B cell (primary cell): ENCODE data around the gene MGARP. TPM values are rescaled to one million over a fixed set of nuclear protein-coding genes. Genes with fewer than 3 reads are reported as not detected.

Experiments used
- ATAC-seq: fragments of 200-7000 bp; cut with Tn5 transposase; one replicate; pipeline ENCODE4 v1.10.0; 2021; ENCODE audit warnings: low read depth, mild to moderate bottlenecking, moderate number of reproducible peaks, moderate library complexity
- CTCF ChIA-PET: fragments of 350-600 bp; sonication (Branson Sonifier 250); formaldehyde crosslinking; loops from one replicate; lab custom pipeline; 2021; ENCODE audit warnings: antibody characterized with exemption, inconsistent platforms; lab: Charles Lee
- POLR2A ChIA-PET: fragments of 350-600 bp; sonication (Branson Sonifier 250); formaldehyde crosslinking; loops from one replicate; lab custom pipeline; 2021; ENCODE audit warnings: antibody characterized with exemption; lab: Charles Lee
- DNase-seq: peaks from one replicate; pipeline ENCODE4 v3.0.0; 2013
- H2AFZ ChIP-seq: 2 replicates; pipeline ENCODE4 v1.6.1; 2012; ENCODE audit warnings: mild to moderate bottlenecking, low read depth, low read length; ENCODE audit not compliant: insufficient read depth, poor library complexity, severe bottlenecking
- H3K27ac ChIP-seq, 2 donors: 1 replicate in 1 of 2; 2 replicates in 1 of 2; pipeline ENCODE4 v1.5.1; 2012 to 2013; ENCODE audit warnings: low read length in 2 of 2, mild to moderate bottlenecking in 2 of 2, moderate library complexity in 1 of 2
- H3K27me3 ChIP-seq, 4 experiments: fragments of 200-600 bp in 1 of 4; sonication (generic) in 1 of 4; replicated peaks in 1 of 4; 1 replicate in 2 of 4; 2 replicates in 2 of 4; pipeline versions ENCODE4 v1.6.1 to v1.7.0; 2013 to 2016; ENCODE audit warnings: low read length in 3 of 4, mild to moderate bottlenecking in 2 of 4, mixed read lengths in 1 of 4, moderate library complexity in 1 of 4; ENCODE audit not compliant: insufficient read depth in 4 of 4, control insufficient read depth in 3 of 4; ENCODE audit errors: control extremely low read depth in 1 of 4
- H3K36me3 ChIP-seq, 2 experiments: replicated peaks in 1 of 2; 1 replicate in 1 of 2; 2 replicates in 1 of 2; pipeline versions ENCODE4 v1.6.1 to v1.7.1; 2013; ENCODE audit warnings: low read length in 1 of 2; ENCODE audit not compliant: insufficient read depth in 2 of 2, control insufficient read depth in 1 of 2; ENCODE audit errors: control extremely low read depth in 1 of 2, extremely low read depth in 1 of 2
- H3K4me1 ChIP-seq, 2 donors: fragments of 200-600 bp in 1 of 2; sonication (generic) in 1 of 2; 1 replicate in 1 of 2; 2 replicates in 1 of 2; pipeline versions ENCODE4 v1.5.1 to v1.6.1; 2013 to 2017; ENCODE audit warnings: low read length in 2 of 2; ENCODE audit not compliant: control insufficient read depth in 2 of 2, insufficient read depth in 2 of 2
- H3K4me2 ChIP-seq: replicated peaks from 2 replicates; pipeline ENCODE3; 2012; ENCODE audit warnings: mild to moderate bottlenecking, low read depth, low read length; ENCODE audit not compliant: poor library complexity, severe bottlenecking
- H3K4me3 ChIP-seq, 5 experiments: fragments of 200-600 bp in 1 of 5; sonication (generic) in 1 of 5; 1 replicate in 3 of 5; 2 replicates in 2 of 5; pipeline versions ENCODE4 v1.5.1 to v1.7.0; 2011 to 2016; ENCODE audit warnings: low read length in 4 of 5, mild to moderate bottlenecking in 4 of 5, low read depth in 2 of 5, control low read depth in 1 of 5, moderate library complexity in 1 of 5; ENCODE audit not compliant: insufficient read depth in 1 of 5; ENCODE audit errors: control extremely low read depth in 1 of 5, extremely low read depth in 1 of 5
- H3K79me2 ChIP-seq: fragments of 200-600 bp; sonication (generic); one replicate; pipeline ENCODE4 v1.6.0; 2016; ENCODE audit warnings: low read length; ENCODE audit not compliant: control insufficient read depth, insufficient read depth
- H3K9ac ChIP-seq: fragments of 200-600 bp; sonication (generic); 2 replicates; pipeline ENCODE4 v1.6.1; 2017; ENCODE audit warnings: mild to moderate bottlenecking, low read length, moderate library complexity
- H3K9me3 ChIP-seq, 3 donors: one replicate each; pipeline versions ENCODE4 v1.6.1 to v1.7.1; 2013; ENCODE audit warnings: low read length in 2 of 3; ENCODE audit not compliant: control insufficient read depth in 2 of 3, insufficient read depth in 1 of 3; ENCODE audit errors: control extremely low read depth in 1 of 3
- H4K20me1 ChIP-seq: 2 replicates; pipeline ENCODE4 v1.6.0; 2012; ENCODE audit warnings: mild to moderate bottlenecking, low read length; ENCODE audit not compliant: insufficient read depth, control insufficient read depth, poor library complexity, severe bottlenecking
- H3K27ac Mint-ChIP-seq: one replicate; pipeline ENCODE4 v1.8.0; 2021; ENCODE audit warnings: mixed read lengths
- H3K27me3 Mint-ChIP-seq: one replicate; pipeline ENCODE4 v1.8.0; 2021; ENCODE audit warnings: mixed read lengths
- H3K4me1 Mint-ChIP-seq: one replicate; pipeline ENCODE4 v1.8.0; 2021; ENCODE audit warnings: mixed read lengths
- H3K4me3 Mint-ChIP-seq: one replicate; pipeline ENCODE4 v1.8.0; 2021; ENCODE audit warnings: mixed read lengths
- H3K9me3 Mint-ChIP-seq: one replicate; pipeline ENCODE4 v1.8.0; 2022; ENCODE audit warnings: mixed read lengths; ENCODE audit not compliant: insufficient read depth
- EZH2 ChIP-seq: IDR thresholded peaks from 2 replicates; pipeline ENCODE4 v1.6.1; 2012; ENCODE audit warnings: borderline replicate concordance, low read depth, mild to moderate bottlenecking, moderate library complexity, low read length; ENCODE audit not compliant: insufficient read depth, poor library complexity, severe bottlenecking
- WGBS: methylation state at CpG from one replicate; pipeline ENCODE4 v1.1.5; 2013; ENCODE audit warnings: missing lambda C conversion rate; ENCODE audit not compliant: insufficient coverage; 5-methylcytosine and 5-hydroxymethylcytosine counted together
- intact Hi-C: fragments of 100-400 bp; cut with micrococcal nuclease; formaldehyde crosslinking; loops from one replicate; pipeline ENCODE4 v1.10.0; 2022
- polyA plus RNA-seq: library from polyadenylated mRNA; depleted of rRNA; stranded (reverse); fragments of >200 nt; gene quantifications from 2 replicates; pipeline ENCODE4 v1.2.3, GENCODE V29; 2012
- total RNA-seq, 2 donors: library from RNA; stranded (reverse); fragments of 120-200 nt in 1 of 2; gene quantifications; 1 replicate in 1 of 2; 2 replicates in 1 of 2; pipeline versions ENCODE4 v1.2.3 to v1.2.4, GENCODE V29; 2013 to 2022
- TF ChIP-seq, protein P1 (sequence below): fragments of 200-600 bp; IDR thresholded peaks from one replicate; pipeline ENCODE4 v1.8.0; 2022; ENCODE audit warnings: antibody characterized with exemption, mild to moderate bottlenecking

MGARP gene
- total and polyA plus RNA-seq, 2 donors (not counting 1 experiment from before 2014, with no cell fraction given), result 0.28 TPM; not detected in 1

DNA sequence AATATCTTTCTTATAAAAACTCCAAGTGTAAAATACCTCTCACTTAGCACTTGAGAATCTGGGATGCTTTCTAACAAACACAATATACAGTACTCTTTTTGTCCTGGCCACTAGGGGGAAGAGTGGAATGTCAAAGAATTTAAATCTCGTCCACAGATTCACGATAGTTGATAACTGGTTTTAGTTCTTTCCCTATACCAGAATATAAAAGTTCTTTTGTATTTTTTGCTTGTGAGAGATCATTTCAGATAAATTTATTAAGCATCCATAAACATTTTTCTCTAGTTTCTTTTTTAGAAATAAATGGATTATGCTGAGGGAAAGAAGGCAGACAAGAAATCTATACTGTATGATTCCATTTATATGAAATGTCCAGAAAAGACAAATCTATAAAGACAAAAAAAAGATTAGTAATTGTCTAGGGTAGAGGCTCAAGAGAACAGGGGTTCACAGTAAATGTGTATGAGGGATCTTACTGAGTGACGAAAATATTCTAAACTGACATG lies 50.4 kb downstream of the MGARP start:
- Mint-ChIP-seq H3K4me3 (no peak overlapping the region), H3K27ac (no peak overlapping the region), H3K4me1 (peaks cover 1% of the 10 kb centered on the region), H3K9me3 (no peaks in the 10 kb centered on the region), H3K27me3 (no peaks in the 10 kb centered on the region)
- Histone ChIP-seq H4K20me1 (no peaks in the 10 kb centered on the region), H3K4me2 (peak overlapping the region; percentile 20), H3K4me3 (no peak overlapping the region), H2AFZ (peak overlapping the region; percentile 41), H3K9me3 (no peaks in the 10 kb centered on the region), H3K27me3 (no peaks in the 10 kb centered on the region), H3K27ac (no peak overlapping the region), H3K79me2 (no peaks in the 10 kb centered on the region), H3K4me1 (no peaks in the 10 kb centered on the region), H3K9ac (no peak overlapping the region), H3K36me3 (no peaks in the 10 kb centered on the region)
- intact Hi-C loops, result loop anchor here (1.0 to 5.0 kb wide), 5 partner anchors 38 to 212 kb away; partner anchors contain the start of genes ELF2 and NOCT
- no peak for TF ChIP-seq EZH2
- TF ChIP-seq, protein P1, sequence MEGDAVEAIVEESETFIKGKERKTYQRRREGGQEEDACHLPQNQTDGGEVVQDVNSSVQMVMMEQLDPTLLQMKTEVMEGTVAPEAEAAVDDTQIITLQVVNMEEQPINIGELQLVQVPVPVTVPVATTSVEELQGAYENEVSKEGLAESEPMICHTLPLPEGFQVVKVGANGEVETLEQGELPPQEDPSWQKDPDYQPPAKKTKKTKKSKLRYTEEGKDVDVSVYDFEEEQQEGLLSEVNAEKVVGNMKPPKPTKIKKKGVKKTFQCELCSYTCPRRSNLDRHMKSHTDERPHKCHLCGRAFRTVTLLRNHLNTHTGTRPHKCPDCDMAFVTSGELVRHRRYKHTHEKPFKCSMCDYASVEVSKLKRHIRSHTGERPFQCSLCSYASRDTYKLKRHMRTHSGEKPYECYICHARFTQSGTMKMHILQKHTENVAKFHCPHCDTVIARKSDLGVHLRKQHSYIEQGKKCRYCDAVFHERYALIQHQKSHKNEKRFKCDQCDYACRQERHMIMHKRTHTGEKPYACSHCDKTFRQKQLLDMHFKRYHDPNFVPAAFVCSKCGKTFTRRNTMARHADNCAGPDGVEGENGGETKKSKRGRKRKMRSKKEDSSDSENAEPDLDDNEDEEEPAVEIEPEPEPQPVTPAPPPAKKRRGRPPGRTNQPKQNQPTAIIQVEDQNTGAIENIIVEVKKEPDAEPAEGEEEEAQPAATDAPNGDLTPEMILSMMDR, result peak; percentile 81
- WGBS, result no CpG with 5 or more reads among the region's 3 CpGs
- ATAC-seq (peak; percentile 64), DNase-seq (peak; percentile 66)
- CTCF ChIA-PET, result interaction anchor here (0.7 to 3.5 kb wide), 10 partner anchors 10 to 1585 kb away, joined by 3 to 40 read pairs (median 6); partner anchors contain the start of gene ELF2
- POLR2A ChIA-PET, result interaction anchor here (0.6 to 1.2 kb wide), 2 partner anchors 15 to 66 kb away, joined by 4 read pairs; no protein-coding TSS in a partner anchor

- ATAC-seq (peak; percentile 67), DNase-seq (peak; percentile 50)
- Histone ChIP-seq H3K27me3 (no peaks in the 10 kb centered on the region), H3K9me3 (no peaks in the 10 kb centered on the region), H3K4me2 (no peak overlapping the region), H3K9ac (no peak overlapping the region), H3K4me3 (no peak overlapping the region), H3K4me1 (no peaks in the 10 kb centered on the region), H2AFZ (peak overlapping the region; percentile 24), H3K27ac (no peak overlapping the region), H3K79me2 (no peaks in the 10 kb centered on the region), H4K20me1 (no peaks in the 10 kb centered on the region), H3K36me3 (no peaks in the 10 kb centered on the region)
- H3K4me1 Mint-ChIP-seq, result peaks cover 1% of the 10 kb centered on the region
- TF ChIP-seq, protein P1, result peak; percentile 18
- no peak for TF ChIP-seq EZH2
- intact Hi-C loops, result loop anchor here (1.0 to 5.0 kb wide), 4 partner anchors 39 to 211 kb away; partner anchors contain the start of genes ELF2 and NOCT
- H3K9me3 Mint-ChIP-seq, result no peaks in the 10 kb centered on the region
- CTCF ChIA-PET, result interaction anchor here (0.6 to 3.5 kb wide), 20 partner anchors 8 to 197 kb away, joined by 3 to 40 read pairs (median 6); partner anchors contain the start of genes ELF2 and NAA15
- H3K4me3 Mint-ChIP-seq, result no peak overlapping the region
- no peaks in the 10 kb centered on the region for H3K27me3 Mint-ChIP-seq
- 20% methylated on average over 1 of the region's 2 CpGs for WGBS
- H3K27ac Mint-ChIP-seq, result no peak overlapping the region
- POLR2A ChIA-PET, result no interaction called here
These were observed 52.2 kb downstream of the MGARP start for GRCh38 chr4:139227729-139228404.
